ENCODE measurements around the gene CAMK2G.
"Not testable (repeated sequence)": the region's sequence is repeated elsewhere in the genome, so short reads cannot be mapped to it uniquely, and the experiment has no call there.

The CAMK2G gene

DNA sequence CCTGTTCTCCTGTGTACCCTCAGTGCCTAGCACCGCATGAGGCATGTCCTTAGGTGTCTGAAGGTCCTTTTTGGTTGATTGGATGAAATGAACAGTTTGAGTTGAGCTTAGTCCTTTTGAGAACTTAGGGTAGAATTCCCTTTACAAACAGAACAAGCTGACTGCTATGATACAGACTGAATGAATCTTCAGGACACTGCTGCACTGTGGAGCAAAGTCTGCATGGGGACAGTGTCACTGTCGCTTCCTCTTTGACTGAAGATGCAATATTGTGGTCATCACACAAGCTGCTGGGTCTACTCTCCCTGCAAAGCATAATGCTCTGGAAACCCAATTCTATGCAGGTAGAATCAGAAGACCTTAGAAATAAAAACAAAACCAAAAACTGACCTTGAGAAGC is 28.0 kb upstream of the CAMK2G start:
- DNase-seq: no peak

DNA sequence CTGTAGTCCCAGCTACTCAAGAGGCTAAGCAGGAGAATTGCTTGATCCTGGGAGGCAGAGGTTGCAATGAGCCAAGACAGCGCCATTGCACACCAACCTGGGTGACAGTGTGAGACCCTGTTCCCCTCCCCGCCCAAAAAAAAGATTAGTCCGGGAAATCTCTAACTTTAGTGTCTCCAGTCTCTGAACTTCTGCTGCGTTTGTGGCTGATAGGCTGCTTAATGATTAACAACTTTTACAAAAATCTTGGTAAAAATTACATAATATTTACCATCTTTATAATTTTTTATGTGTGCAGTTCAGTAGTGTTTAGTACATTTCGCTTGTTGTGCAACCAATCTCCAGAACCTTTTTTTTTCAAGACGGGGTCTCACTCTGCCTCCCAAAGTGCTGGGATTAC is 26.9 kb upstream of the CAMK2G start:
- no peak for DNase-seq

DNA sequence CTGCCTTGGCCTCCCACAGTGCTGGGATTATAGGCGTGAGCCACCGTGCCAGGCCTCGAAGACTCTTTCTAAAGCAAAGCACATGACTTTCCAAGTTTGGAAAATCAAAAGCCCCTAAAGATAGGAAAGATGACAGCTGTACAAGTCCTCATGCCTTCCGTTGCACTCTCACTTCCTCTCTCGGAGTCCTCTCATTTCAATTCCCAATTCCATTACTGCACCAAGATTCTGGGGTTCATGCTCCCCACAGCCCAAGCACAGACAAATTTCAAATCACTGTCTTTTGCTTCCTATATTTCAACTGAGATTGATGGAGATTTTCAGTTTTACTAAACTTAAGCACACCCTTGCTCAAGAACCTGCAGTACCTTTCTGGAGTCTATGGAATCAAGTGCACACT is 25.7 kb upstream of the CAMK2G start:
- no peak for DNase-seq

DNA sequence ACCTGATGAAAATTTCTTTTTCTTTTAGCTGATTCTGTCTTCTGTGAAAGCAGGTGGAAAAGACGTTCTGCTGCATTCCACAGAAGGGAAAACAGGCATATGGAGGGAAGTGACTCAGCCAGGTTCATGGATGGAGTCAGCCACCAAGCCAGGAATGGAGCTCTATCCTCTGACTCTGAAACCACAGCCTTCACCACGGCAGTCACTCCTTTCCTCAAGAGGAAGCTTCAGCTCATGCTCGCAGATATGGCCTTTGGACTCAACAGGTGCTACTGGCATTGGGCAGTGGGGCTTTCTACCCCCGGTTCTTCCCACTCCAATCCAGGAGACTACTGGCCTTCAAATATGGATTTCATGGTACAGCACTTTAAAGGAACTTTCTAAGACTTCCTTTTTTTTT is 25.1 kb upstream of the CAMK2G start:
- no peak for DNase-seq

DNA sequence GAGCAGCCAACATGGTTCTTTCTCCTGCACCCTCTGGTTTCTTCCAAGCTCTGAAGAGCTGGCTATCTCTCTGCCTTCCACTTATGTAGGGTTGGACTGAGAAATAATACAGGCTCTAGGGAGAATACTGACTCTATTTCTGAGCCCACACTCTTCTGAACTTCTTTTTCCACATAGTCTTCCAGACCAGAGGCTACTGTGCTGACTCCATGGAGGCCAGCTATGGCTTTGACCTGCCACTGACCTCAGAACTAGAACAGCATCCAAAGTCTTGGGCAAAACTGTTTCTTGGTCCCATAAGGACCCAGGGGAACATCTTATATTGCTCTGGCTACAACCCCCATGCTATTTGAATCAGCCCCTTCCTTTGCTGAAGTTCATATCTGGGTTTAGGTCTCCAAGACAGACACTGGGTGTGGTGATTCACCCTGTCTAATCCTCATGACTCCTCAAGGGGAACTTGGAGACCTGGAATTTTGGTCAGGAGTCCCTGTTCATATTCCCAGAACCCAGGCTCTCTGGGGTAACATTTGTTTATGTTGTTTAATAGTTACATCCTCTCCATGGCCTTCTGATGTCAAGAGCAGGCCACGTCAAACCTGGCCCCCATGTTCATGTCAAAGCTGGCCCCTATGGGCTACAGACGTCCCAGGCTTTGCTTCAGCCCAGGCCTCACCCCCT is 24.5 kb upstream of the CAMK2G start:
- DNase-seq: no peak

DNA sequence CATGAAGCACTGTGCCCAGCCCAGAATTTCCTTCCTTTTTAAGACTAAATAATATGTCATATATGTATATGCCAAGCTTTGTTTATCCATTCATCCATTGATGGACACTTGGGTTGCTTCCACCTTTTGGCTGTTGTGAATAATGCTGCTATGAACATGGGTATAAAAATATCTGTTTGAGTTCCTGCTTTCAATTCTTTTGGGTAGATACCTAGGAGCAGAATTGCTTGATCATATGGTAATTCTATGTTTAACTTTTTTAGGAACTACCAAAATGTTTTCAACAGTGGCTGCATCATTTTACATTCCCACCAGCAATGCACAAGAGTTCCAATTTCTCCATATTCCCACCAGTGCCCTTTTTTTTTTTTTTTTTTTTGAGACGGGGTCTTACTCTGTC is 23.3 kb upstream of the CAMK2G start:
- no peak for DNase-seq

DNA sequence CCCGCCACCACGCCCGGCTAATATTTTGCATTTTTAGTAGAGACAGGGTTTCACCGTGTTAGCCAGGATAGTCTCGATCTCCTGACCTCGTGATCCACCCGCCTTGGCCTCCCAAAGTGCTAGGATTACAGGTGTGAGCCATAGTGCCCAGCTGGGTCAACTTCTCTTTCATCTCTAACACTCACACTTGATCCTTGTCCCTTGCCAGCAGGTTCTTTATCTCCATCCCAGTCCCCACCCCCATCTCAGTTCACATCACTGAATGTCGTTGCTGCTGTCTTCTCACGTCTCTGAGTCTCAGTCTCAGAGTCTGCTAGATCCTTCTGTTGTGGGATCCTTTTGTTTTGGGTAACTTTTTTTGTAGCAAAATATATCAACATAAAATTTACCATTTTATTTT is 21.0 kb upstream of the CAMK2G start:
- not testable (repeated sequence) for DNase-seq

DNA sequence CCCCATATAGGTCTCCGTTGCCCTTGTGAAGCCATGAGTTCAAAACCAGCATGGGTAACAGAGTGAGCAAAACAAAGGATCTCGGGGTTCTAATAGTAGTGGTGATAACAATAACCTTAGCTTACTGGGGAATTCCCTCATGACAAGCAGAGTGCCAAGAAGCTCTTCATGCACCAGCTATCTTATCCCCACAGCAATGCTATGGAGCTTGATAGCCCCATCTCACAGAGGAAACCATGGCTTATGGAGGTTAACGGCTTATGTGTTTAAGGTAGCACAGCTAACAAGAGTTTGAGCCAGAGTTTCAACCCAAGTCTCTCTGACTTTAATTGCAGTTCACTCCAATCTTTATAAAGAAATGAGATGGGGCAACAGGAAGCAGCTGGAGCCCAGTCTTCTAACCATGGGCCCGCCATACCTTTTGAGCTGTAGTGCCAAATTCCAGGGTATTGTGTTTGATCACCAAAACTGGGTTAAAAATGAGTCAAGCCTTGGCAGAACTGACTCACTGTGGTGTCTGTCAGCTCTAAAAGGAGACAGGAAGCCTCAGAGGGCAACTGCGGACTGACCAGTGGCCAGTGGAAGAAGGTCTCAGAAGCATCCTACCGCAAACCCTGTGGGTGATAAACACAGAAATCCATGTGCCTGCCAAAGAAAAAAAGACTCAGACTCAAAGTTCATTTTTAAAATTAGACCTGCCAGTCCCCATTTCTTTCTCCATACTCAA is 20.1 kb upstream of the CAMK2G start:
- no peak for DNase-seq

DNA sequence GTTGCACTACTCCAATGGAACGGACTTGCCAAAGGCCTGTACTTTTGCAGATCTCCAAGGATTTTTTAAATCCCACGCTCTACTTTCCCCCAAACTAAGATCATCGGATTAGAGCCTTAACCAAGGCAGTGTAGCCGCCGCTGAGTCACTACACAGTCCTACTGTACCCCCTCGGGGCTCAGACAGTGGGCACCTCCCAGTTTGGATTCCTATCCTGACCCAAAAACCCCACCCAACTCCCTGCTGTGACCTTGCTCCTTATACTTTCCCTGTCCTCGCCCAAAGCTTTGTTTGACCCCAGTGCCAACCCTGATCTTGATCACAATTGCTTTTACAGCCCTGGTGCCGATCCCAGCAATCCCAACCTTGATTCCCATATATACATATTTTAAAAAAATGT is 19.1 kb upstream of the CAMK2G start:
- no peak for DNase-seq

DNA sequence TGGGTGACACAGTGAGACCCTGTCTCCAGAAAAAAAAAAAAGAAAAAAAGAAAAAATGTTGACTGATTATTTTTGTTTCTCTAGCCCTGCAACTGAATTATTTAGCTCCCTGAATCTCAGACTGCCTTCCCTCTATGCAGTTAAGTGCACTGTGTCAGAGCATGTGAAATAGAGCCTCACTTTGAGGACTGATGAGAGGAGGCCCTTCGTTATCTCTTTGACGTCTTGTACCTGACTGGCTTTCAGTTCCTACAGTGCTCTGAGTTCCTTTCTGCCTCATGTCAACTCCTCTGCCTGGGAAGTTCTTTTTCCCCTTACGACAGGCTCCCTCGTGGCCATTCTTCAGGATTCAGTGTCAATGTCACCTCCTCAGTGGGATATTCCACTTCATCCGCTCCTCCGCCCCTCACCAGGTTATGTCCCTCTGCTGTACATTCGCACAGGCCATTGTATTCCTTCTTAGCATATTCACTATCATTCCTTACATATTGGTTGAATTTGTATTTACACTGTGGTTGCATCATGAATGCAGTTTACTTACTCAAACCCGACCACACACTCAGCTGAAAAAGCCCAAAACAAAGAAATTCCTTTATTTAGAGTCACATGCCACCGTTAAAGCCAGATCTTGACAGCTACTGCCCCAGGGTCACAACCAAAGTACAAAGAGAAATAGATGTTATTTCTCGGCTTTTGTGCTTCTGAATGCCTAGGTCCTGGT is 18.1 kb upstream of the CAMK2G start:
- no peak for DNase-seq

DNA sequence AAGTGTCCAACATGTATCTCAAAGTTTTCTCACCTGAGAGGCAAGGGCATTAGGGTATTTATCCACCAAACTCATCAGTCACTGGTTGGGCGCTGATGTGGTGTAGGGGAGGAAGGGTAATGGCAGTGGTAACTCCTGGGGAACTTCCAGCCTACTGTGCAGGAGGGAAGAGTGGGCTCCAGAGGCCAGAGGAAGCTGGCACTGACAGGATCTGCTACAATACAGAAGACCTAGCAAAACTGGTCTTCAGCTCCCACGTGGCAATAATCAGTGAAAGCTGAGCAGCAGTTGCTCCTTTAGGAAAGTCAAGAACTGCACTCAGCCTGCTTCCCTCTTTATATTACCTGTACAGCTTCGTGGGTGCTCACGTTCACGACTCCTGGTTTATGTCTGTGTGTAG is 17.2 kb upstream of the CAMK2G start:
- no peak for DNase-seq

DNA sequence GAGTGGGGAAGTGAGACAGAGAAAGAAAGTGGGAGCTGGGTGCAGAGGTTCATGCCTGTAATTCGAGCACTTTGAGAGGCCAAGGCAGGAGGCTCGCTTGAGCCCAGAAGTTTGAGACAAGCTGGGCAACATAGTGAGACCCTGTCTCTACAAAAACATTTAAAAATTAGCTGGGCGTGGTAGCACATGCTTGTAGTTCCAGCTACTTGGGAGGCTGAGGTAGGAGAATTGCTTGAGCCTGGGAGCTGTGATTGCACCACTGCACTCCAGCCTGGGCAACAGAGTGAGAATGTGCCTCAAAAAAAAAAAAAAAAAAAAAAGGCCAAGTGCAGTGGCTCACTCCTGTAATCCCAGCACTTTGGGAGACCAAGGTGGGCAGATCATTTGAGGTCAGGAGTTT is 16.5 kb upstream of the CAMK2G start:
- DNase-seq: not testable (repeated sequence)

DNA sequence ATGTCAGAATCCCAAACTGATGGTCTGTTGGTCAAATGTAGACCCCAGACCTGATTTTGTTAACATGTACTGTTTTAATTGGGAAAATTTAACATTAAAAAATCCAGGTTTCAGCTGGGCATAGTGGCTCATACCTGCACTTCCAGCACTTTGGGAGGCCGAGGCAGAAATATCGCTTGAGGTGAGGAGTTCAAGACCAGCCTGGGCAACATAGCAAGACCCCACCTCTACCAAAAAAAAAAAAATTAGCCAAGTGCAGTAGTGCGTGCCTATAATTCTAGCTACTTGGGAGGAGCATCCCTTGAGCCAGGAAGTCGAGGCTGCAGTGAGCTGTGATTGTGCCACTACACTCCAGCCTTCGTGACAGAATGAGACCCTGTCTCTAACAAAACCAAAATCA is 15.9 kb upstream of the CAMK2G start:
- no peak for DNase-seq

DNA sequence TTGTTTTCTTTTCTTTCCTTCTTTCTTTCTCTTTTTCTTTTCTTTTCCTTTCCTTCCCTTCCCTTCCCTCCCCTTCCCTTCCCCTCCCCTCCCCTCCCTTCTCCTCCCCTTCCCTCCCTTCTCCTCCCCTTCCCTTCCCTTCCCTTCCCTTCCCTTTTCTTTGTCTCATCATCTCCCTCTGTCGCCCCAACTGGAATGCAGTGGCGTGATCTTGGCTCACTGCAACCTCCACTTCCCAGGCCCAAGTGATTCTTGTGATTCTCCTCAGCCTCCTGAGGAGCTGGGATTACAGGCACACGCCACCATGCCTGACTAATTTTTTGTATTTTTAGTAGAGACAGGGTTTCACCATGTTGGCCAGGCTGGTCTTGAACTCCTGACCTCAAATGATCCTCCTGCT is 15.1 kb upstream of the CAMK2G start:
- DNase-seq: not testable (repeated sequence)

DNA sequence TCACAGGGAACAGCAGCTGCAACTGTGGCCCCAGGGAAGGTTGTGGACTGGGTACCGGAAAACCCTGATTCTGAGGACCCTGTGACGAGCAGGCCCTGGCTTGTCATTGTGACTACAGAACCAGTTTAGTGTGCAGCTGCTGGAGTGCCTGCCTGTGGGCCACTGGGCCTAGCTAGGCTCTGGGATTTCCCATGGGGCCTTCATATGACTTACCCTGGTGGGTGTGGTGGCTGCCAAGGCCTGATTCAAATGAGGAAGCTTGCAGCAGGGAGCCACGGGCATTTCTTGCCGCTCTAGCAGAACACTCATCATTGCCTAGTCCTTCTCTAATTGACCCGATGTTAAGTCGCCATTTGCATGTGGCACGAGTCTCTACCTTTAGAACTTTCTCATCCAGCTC is 14.7 kb upstream of the CAMK2G start:
- DNase-seq: no peak

DNA sequence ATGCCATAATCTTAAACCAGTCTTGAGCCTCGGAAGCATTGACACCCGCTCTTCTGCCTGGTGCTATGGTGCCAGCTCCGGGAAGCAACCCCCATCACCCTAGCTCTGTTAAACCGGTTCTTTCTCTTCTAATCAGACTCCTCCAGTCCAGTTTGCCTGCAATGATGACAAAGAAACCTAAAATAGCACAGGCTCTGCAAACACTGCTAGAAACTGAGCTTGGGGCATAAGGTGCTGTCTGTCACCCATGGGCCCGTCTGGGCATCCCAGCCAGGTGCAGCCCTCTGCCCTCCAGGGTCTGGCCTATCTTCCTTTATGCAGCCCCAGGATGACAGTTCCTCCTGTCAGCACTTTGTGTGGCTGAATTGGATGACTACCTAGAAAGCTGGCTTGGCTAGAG is 14.2 kb upstream of the CAMK2G start:
- no peak for DNase-seq

DNA sequence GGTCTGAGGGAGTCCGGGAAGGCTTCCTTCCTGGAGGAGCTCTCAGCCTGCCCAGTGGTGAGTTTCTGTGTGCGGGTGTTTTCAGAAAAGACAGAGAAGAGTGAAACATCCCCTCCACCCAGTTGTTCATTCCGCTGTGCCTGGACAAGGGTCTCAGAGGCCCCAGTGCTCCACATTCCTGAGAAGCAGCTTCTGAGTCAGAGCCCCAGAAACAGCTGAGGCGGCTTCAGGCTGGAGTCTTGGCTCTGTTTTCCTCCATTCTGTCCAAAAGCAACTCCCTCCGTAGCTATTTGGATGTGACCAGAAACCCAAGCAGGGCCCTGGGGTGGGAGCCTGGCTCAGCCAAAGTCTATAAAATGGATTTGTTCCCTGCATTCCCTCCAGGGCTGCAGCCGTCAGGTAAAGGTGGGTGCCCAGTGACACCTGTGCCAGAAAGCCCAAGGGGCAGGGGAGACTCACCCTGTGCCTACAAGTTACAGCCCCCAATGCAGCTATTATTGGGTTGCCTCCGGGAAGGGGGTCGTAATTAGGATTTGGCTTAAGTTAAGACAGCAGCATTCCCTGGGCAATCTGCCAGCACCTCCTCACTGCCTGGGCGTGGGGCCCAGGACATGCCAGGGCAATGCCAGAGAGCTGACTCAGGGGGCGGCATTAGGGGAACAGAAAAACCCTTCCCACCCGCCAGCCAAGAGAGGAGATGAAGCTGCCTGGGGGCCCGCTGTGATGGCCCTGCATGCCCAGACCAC is 13.1 kb upstream of the CAMK2G start:
- peak; percentile 86 for DNase-seq

DNA sequence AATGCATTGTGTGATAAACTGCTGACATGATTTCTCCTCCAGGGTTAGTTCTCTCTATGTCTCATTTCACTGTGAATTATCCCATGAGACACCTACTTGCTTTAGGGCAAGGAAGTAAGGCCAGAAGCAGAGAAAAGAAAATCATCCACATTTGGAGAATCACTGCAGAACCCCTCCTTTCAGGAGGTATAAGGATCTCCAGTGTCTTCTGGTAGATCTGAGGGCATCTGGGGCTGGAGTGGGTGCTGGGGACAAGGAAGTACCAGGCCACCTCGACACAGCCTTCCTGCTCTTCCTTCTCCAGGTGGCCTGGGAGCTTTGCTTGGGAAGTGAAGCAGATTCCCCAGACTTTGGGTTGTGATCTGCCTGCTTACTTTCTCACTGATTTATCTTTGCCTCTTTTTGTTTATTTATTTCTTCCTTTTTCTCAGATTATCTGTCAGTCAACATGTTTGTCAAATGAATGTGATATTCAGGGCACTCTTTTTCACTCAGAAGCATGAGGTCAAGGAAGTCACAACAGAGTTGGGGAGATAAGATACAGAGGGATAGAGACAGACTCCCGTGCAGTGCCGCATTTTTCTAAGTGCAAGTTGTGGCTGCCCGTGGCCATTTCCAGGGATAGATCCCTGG is 12.4 kb upstream of the CAMK2G start:
- peak; percentile 41 for DNase-seq

DNA sequence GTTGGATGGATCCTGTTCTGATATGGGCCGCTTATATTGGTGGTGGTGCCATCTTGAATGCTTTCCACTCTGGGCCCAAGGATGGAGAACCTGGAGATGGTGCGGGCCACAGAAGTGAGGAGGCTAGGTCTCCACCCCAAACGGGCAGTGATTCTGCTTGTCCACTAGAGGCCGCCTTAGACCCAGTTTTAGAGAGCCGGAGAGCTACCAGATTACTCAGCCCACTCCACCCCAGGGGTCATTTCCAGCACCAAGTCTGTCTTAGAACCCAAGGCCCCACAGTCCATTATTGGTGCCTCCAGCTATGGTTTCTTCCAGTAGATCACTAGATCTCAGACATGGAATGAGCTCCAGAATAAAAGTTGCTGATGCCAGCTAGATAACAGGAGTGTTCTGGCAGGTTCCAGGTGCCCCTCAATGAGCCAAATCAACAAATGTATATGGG is 11.8 kb upstream of the CAMK2G start:
- DNase-seq: peak; percentile 90

DNA sequence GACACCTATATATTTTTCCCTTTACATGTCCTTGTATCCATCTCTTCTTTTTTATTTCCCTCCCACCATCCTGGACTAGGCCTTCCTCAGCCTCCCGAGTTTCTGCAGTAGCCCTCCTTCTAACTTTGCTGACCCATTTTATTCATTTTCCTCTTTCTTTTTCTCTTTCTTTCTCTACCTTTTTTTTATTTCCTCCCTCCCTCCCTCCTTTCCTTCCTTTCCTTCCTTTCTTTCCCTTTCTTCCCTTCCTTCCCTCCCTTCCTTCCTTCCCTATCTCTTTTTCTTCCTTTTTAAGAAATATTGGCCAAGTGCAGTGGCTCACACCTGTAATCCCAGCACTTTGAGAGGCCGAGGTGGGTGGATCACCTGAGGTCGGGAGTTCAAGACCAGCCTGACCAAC is 9.7 kb upstream of the CAMK2G start:
- DNase-seq: no peak

DNA sequence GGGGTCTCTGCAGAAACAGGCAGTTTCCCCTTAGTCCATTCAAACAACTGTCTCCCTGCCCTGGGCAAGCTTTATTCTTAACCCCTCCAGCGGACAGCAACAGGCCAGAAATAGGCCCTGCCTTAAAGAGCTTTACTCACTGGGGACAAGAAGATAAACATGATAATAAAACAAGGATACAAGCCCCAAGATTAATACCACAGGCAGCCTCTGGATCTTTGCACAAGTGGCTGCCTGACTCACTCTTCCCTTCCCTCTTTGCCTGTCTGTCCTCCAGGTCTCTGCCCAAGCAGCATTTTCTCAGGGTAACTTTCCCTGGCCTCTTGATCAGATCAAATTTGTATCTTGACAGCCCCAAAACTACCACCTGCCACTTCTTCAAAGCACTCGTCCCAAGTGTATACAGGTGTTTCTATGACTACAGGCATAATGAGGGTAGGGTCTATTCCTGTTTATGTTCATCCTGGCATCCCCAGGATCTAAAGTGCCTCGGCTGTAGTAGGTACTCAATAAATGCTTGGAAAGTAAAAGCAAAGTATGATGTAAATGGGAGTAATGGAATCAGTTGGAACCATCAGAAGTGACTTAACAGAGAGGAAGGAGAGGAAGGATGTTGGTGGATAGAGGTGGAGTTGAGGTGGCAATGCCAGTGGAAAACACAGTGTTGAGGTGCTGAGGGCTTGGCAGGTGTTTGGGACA is 7.0 kb upstream of the CAMK2G start:
- DNase-seq: no peak

Measured in eye (tissue), 1 donor.